Activated CD8-positive, alpha-beta T cell treated with anti-CD3 and anti-CD28 coated beads for 36 hours (primary cell): ENCODE data around the gene MGMT. TPM values are rescaled to one million over a fixed set of nuclear protein-coding genes. Genes with fewer than 3 reads are reported as not detected.

Experiments
- ATAC-seq: fragments of 200-7000 bp; cut with Tn5 transposase; one replicate; pipeline ENCODE4 v1.10.0; 2021; ENCODE audit warnings: mild to moderate bottlenecking, moderate library complexity
- CTCF ChIA-PET: fragments of 350-600 bp; sonication (Branson Sonifier 250); formaldehyde crosslinking; loops from one replicate; lab custom pipeline; 2021; ENCODE audit warnings: antibody characterized with exemption; lab: Charles Lee
- POLR2A ChIA-PET: fragments of 350-600 bp; sonication (Branson Sonifier 250); formaldehyde crosslinking; loops from one replicate; lab custom pipeline; 2021; ENCODE audit warnings: antibody characterized with exemption; lab: Charles Lee
- DNase-seq: peaks from one replicate; pipeline ENCODE4 v3.0.0-alpha.2; 2020
- H3K27ac Mint-ChIP-seq: one replicate; pipeline ENCODE4 v1.8.0; 2021; ENCODE audit warnings: mild to moderate bottlenecking, mixed read lengths
- H3K27me3 Mint-ChIP-seq: one replicate; pipeline ENCODE4 v1.8.0; 2021; ENCODE audit warnings: mixed read lengths
- H3K36me3 Mint-ChIP-seq: one replicate; pipeline ENCODE4 v1.8.0; 2021; ENCODE audit warnings: low read depth, mixed read lengths
- H3K4me1 Mint-ChIP-seq: one replicate; pipeline ENCODE4 v1.8.0; 2021; ENCODE audit warnings: low read depth, mixed read lengths
- H3K4me3 Mint-ChIP-seq: one replicate; pipeline ENCODE4 v1.8.0; 2021; ENCODE audit warnings: mild to moderate bottlenecking, moderate library complexity, mixed read lengths
- H3K9me3 Mint-ChIP-seq: one replicate; pipeline ENCODE4 v1.8.0; 2021; ENCODE audit warnings: mixed read lengths
- intact Hi-C: fragments of 100-400 bp; cut with micrococcal nuclease; formaldehyde crosslinking; loops from one replicate; pipeline ENCODE4 v1.10.0; 2022
- total RNA-seq, 2 experiments: library from RNA; stranded (reverse); gene quantifications; one replicate each; pipeline ENCODE4 v1.2.3, GENCODE V29; 2021
- TF ChIP-seq, protein P1 (sequence below): fragments of 200-600 bp; IDR thresholded peaks from one replicate; pipeline ENCODE4 v1.8.0; 2022; ENCODE audit warnings: antibody characterized with exemption, mild to moderate bottlenecking

Gene MGMT
- total RNA-seq, 2 experiments from 2014 or later, result 16.2 to 17.0 TPM

DNA sequence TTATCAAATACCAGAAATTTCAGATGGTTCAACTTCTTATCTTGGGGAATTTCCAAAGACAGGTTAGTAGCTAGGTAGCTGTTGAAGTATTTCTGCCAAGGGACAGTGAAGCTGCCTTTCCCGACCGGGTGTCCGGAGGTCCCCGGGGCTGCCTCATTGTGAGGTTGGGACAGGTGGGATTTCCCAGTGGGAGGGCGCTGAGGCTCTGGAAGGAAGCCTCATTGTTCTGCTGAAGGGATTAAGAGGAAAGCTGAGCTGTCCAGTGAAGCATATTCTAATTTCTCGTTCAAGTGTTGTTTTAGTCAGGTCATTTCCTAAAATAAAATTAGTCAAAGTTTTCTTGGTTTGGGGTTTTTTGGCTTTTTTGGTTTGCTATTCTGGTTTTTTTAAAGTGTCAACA, 244.2 kb downstream of the MGMT start:
- POLR2A ChIA-PET, result no interaction called here
- CTCF ChIA-PET, result no interaction called here
- ATAC-seq (no peak), DNase-seq (no peak)
- Mint-ChIP-seq H3K27ac (no peak overlapping the region), H3K27me3 (no peaks in the 10 kb centered on the region), H3K9me3 (no peaks in the 10 kb centered on the region), H3K4me3 (no peak overlapping the region), H3K36me3 (peaks cover 35% of the 10 kb centered on the region), H3K4me1 (no peaks in the 10 kb centered on the region)
- TF ChIP-seq, protein P1, sequence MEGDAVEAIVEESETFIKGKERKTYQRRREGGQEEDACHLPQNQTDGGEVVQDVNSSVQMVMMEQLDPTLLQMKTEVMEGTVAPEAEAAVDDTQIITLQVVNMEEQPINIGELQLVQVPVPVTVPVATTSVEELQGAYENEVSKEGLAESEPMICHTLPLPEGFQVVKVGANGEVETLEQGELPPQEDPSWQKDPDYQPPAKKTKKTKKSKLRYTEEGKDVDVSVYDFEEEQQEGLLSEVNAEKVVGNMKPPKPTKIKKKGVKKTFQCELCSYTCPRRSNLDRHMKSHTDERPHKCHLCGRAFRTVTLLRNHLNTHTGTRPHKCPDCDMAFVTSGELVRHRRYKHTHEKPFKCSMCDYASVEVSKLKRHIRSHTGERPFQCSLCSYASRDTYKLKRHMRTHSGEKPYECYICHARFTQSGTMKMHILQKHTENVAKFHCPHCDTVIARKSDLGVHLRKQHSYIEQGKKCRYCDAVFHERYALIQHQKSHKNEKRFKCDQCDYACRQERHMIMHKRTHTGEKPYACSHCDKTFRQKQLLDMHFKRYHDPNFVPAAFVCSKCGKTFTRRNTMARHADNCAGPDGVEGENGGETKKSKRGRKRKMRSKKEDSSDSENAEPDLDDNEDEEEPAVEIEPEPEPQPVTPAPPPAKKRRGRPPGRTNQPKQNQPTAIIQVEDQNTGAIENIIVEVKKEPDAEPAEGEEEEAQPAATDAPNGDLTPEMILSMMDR, result no peak
- intact Hi-C loops, result no loop called here

DNA sequence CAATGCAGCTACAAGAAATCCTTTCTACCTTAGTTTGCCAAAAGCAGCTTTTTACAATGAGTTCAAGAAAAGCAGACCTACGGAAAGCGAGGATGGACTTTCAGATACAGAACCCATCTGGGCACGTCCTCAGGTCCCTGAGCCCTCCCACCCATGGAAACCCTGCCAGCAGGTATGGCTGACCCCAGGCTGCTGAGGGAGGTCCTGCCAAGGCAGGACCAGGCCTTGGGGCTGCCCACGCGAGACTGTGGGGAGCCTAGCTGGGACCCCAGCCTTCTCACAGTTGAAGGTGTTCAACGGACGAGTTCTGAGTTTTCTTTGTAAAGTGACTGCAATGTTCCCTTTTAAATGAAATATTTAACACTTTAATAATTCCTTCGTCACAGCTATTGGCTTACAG, 245.0 kb downstream of the MGMT start:
- ATAC-seq (no peak), DNase-seq (no peak)
- TF ChIP-seq, protein P1, result no peak
- Mint-ChIP-seq H3K4me1 (no peaks in the 10 kb centered on the region), H3K4me3 (no peak overlapping the region), H3K9me3 (no peaks in the 10 kb centered on the region), H3K27ac (no peak overlapping the region), H3K27me3 (no peaks in the 10 kb centered on the region), H3K36me3 (peaks cover 33% of the 10 kb centered on the region)
- POLR2A ChIA-PET, result no interaction called here
- CTCF ChIA-PET, result no interaction called here
- intact Hi-C loops, result no loop called here

DNA sequence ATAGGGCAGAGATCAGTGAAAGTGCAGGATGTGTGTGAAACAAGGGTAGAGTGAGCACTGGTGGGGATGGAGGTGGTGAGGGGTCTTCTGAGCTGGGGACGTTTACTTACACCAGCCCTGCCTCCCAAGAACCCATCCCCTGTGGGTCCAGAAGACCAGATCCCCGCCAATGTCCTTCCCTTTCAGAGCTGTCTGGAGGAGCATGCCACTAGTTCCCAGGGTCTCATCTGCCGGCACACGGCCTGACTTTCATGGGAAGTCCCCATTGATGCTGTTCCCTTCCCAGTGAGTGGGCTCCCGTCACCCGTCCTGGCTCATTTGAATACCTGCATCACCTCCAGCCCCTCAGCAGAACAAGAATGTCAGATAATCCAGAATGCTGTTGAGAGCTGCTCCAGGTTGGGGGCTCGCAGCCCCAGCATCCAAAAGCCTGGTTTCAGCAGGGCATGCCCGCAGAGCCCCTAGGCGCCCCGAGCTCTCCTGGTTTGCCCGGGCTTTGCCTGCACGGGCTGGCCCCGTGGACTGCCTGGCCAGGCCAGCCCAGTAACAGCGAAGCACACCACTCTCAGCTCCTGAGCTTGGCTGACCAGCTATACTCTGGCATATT, 246.7 kb downstream of the MGMT start:
- CTCF ChIA-PET, result no interaction called here
- no peaks in the 10 kb centered on the region for H3K27me3 Mint-ChIP-seq
- H3K4me3 Mint-ChIP-seq, result no peak overlapping the region
- H3K27ac Mint-ChIP-seq, result no peak overlapping the region
- H3K9me3 Mint-ChIP-seq, result peaks cover 3% of the 10 kb centered on the region
- no peaks in the 10 kb centered on the region for H3K4me1 Mint-ChIP-seq
- POLR2A ChIA-PET, result interaction anchor here (0.8 kb wide), 1 partner anchor 11 kb away, joined by 3 read pairs; no protein-coding TSS in a partner anchor
- peaks cover 40% of the 10 kb centered on the region for H3K36me3 Mint-ChIP-seq
- TF ChIP-seq, protein P1, result no peak
- intact Hi-C loops, result no loop called here
- DNase-seq (no peak), ATAC-seq (no peak)

DNA sequence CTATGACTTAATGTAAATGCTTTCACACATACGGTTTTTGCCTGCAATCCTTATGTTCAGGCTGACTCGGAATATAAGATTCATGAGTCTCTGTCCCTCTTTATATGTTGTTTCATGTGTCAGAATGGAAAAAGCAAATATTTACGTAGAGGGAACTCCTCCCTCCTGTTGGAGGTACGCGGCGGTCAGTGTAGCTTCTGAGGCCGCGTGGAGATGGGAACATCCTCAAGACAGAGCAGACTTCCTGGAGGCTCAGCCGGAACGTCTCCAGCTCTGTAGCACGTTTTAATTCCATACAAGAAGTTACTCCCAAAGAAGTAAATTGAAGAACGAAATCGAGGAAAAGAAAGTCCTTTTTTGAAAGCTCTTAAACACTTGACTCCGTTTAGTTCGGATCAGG, 248.8 kb downstream of the MGMT start:
- Mint-ChIP-seq H3K4me3 (no peak overlapping the region), H3K36me3 (peaks cover 49% of the 10 kb centered on the region)

DNA sequence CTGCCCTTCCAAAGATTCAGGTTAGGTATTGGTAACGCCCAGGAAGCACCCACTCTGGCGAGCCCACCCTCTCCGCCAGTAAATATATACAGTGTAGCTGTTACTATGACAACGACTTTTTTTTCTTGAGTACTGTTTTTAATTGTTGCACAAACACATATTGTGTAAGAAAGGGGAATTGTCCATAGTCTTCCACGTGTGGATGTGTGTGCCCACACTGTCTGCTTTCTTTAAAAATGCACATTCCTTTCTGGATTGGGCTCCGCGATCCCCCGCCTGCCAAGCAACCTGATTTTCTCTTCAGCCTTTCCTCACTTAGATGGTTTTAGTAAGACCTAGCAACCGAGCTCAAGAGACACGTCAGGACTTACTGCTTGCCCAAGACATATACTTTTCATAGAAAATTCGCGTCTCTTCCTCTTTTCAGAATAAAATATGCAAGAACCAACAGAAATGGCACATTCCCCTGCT, 249.2 kb downstream of the MGMT start:
- H3K4me3 Mint-ChIP-seq, result no peak overlapping the region
- DNase-seq (no peak), ATAC-seq (no peak)
- no peaks in the 10 kb centered on the region for H3K27me3 Mint-ChIP-seq
- peaks cover 51% of the 10 kb centered on the region for H3K36me3 Mint-ChIP-seq
- H3K4me1 Mint-ChIP-seq, result no peaks in the 10 kb centered on the region
- H3K27ac Mint-ChIP-seq, result no peak overlapping the region
- ChIA-PET CTCF (no interaction called here), POLR2A (interaction anchor here (0.6 kb wide), 1 partner anchor 78 kb away, joined by 3 read pairs; no protein-coding TSS in a partner anchor)
- peaks cover 10% of the 10 kb centered on the region for H3K9me3 Mint-ChIP-seq
- TF ChIP-seq, protein P1, result no peak
- intact Hi-C loops, result no loop called here

More for the DNA sequence above, 248.8 kb downstream of the MGMT start:
- ATAC-seq (no peak), DNase-seq (no peak)
- Mint-ChIP-seq H3K4me1 (no peaks in the 10 kb centered on the region), H3K9me3 (peaks cover 10% of the 10 kb centered on the region), H3K27ac (no peak overlapping the region), H3K27me3 (no peaks in the 10 kb centered on the region)
- intact Hi-C loops, result no loop called here
- TF ChIP-seq, protein P1, result no peak
- POLR2A ChIA-PET, result interaction anchor here (0.6 kb wide), 1 partner anchor 78 kb away, joined by 3 read pairs; no protein-coding TSS in a partner anchor
- CTCF ChIA-PET, result no interaction called here
